Dedifferentiated amniotic fluid mesenchymal stem cell (primary cell): ENCODE data around the gene PPP1R15A.
A peak's percentile ranks its signal among the peaks of the same experiment; 100 is the strongest.
"Not testable (repeated sequence)": the region's sequence is repeated elsewhere in the genome, so short reads cannot be mapped to it uniquely, and the experiment has no call there.

Source experiments
- DNase-seq: peaks from one replicate; pipeline ENCODE4 v3.0.0-alpha.2; 2016; ENCODE audit errors: extremely low spot score

Gene PPP1R15A

DNA sequence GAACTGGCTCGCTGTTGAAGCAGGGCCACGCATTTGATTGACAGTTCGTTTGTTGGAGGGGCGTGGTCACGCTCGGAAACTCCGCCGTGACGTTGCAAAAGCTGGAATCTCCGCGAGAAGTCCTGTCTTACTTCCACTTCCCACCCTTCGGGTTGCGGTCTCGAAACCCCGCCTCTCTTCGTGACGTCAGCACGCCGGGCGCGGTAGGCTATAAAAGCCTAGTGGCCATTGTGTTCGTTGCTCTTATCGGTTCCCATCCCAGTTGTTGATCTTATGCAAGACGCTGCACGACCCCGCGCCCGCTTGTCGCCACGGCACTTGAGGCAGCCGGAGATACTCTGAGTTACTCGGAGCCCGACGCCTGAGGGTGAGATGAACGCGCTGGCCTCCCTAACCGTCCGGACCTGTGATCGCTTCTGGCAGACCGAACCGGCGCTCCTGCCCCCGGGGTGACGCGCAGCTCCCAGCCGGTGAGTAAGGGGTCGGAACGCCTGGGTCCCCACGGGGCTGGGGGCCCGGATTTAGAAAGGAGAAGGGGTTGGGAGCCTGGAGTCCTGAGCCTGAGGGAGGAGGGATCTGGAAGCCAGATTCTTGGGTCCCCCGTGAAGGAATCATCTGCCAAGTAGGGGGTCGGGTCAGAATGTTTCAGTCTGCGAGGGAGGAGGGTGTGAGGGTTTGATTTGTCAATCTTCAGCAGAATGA lies at the start of gene PPP1R15A:
Gene PPP1R15A, plus strand, starts transcription at position 240 of the 702 bp plus-strand sequence. CDS start 813 bp downstream, outside the sequence.
- peak; percentile 96 for DNase-seq

DNA sequence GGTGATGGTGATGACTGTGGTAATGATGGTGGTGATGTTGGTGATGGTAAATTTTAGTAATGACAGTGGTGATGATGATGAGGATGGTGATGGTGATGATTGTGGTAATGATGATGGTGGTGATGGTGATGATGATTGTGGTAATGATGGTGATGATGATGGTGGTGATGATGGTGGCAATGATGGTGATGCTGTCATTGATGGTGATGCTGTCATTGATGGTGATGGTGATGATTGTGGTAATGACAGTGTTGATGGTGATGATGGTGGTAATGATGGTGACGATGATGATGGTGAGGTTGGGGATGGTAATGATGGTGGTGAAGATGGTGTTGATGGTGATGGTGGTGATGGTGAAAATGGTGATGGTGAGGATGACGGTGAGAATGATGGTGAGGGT lies 49.7 kb upstream of the PPP1R15A start:
- no peak for DNase-seq

DNA sequence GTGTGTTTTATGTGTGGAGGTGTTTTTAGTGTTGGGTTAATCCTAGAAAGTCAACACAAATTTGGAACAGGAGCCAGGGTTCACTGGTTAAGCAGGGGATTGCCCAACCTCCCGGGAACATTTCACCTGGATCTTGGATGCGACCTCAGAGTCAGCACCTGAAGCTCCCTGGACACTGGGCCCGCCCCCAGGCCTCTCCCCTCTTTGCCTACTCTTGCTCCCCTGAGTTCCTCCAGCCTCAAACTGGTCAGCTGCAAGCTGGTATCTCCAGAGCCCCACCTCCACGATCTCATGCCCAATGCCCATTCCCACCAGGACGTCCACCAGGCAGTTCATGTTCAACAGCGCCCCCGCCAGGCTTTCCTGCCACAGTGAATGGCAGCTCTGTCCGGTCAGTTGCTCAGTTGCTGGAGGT lies 45.6 kb upstream of the PPP1R15A start:
- no peak for DNase-seq

DNA sequence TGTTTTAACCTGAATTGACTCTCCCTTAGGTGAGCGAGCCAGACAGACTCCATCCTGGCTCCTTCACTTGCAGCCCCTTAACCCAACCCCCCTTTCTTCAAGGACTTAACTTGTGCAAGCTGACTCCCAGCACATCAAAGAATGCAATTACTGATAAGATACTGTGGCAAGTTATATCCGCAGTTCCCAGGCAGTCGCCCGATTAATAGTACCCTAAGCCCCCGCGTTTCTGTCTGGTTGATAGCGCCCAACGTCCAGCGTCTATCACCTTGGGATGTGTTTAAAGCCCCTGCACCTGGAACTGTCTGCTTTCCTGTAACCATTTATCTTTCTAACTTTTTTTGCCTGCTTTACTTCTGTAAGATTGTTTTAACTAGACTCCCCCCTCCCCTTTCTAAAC lies 42.1 kb upstream of the PPP1R15A start:
- no peak for DNase-seq

DNA sequence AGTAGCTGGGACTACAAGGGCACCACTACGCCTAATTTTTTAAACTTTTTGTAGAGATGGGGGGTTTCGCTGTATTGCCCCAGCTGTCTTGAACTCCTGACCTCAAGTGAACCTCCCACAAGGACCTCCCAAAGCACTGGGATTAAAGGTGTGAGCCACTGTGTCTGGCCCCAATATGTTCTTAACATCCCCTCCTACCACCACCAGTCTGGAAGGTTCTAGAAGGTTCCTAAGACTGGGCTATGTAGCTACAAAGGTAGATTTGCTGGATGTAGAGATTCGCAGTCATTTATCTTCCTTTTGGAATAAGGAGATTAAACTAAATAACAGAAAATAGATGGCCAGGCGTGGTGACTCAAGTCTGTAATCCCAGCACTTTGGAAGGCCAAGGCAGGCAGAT lies 41.3 kb upstream of the PPP1R15A start:
- no peak for DNase-seq

DNA sequence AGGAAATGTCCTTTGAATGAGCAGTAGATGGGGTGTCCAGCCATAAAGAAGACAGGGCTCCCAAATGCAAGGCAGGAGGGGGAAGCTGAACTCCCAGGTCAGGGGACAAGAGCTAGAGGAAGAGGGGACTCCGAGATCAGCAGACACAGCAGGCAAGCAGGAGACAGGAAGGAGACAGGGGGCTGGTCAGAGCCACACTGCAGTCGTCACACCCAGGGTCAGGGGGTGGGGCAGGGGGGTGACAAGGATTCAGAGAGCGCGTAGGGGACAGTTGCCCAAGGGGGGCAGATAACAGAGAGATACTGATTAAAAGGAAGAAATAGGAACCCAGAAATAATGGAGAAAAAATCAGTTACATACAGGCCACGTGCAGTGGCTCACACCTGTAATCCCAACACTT lies 39.2 kb upstream of the PPP1R15A start:
- DNase-seq = no peak

DNA sequence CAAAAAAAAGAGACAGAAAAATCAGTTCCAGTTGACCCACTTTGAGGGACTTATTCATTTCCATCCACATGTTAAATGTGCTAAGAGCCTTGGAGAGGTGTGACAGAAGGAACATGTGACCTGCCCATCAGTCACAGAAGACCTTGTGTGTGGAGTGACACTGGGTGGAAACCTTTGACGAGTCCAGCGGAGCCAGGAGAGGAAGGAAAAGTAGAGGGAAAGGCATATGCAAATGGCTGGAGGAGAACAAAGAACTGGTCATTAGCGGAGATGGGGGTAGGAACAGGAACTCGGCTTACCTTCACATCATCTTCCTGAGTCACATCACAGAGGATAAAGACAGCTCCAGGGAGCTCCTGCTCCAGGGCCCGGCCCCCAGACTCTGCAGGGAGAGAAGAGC lies 38.2 kb upstream of the PPP1R15A start:
- no peak for DNase-seq

DNA sequence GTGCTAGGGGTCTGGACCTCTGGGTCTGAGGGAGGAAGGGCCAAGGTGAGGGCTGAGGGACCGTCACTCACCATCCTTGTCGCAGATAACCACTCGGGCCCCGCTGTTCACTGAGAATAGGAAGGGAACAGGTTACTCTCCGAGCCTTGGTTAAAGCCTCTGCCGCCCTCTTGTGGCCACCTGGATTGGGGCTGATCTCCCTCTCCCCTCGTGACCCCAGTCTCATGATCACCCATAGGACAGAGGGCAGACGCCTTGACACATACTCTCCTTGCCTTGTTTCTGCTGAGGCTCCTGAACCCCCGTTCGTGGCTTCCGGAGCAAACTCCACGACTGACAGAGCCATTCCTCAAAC lies 36.5 kb upstream of the PPP1R15A start:
- peak; percentile 80 for DNase-seq

DNA sequence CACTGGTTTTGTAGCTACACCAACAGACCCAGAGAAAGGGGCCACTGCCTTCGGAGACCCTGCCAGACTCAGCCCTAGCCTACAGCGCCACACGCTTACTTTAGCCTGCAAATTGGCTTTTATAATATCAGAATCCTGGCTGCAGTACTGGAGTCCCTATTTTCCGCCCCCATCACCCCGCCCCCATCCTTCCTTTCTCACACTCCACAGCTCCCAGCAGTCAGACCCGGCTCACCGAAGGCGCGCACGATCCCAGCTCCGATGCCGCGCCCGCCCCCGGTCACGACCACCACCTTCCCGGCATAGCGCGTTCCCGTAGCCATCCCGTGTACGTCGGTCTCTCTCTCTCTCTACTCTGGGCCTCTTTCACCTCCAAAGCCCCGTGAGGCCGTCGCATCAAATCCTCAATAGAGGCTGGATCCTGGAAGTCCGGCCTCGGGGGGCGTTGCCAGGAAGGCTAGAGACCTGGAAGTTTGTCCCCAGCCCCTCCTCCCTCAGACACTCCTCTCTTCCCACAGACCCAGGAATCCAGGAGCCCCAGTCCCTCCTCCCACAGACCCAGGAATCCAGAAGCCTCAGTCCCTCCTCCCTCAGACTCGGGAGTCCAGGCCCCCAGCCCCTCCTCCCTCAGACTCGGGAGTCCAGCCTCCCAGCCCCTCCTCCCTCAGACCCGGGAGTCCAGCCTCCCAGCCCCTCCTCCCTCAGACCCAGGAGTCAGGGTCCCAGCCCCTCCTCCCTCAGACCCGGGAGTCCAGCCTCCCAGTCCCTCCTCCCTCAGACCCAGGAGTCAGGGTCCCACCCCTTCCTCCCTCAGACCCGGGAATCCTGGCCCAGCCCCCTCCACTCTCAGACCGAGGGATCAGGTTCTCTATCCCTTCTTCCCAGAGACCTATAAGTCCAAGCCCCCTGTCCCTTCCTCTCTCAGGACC lies 35.9 kb upstream of the PPP1R15A start, which contains the start of gene HSD17B14:
Gene HSD17B14, minus strand, starts transcription at position 403 of the 929 bp plus-strand sequence. Its CDS starts 80 bp downstream, at position 323.
- DNase-seq = peak; percentile 29

DNA sequence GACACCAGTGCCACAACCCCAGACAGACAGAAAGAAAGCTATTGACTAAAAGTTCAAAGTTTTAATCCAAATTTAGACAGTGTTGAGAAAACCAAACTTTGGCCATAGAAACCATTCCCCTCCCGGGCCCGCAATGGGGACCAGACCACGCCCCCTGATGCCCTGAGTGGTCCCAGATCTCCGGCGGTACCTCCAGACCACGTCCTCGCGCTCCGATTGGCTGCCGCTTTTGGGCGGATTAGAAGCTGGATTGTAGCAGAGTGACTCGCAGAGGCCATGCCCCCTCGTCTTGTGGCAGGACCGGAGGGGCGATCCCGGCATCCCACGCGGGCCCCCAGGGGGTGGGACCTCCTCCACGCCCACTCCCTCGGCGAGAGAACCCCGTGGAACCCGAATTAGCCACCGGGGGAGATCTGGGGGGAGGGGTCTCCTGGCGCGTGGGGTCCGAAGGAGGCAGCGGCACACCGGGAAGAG lies 35.1 kb upstream of the PPP1R15A start:
- peak; percentile 70 for DNase-seq

DNA sequence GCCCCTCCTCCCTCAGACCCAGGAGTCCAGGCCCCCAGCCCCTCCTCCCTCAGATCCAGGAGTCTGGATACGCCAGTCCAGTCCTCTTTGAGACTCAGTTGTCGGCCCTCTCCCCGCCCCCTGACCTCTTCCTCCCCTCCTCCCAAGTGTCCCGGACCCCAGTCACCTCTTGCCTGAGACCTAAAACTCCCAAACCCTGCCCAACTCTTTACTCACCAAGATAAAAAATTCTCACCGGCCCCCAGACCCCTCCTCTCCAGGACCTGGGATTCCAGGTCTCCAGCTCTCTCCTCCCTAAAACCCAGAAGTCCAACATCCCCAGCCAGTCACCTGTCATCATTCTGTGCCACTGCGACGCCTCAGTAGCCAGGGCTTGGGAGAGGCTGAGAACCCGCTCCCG lies 34.5 kb upstream of the PPP1R15A start:
- DNase-seq = no peak

DNA sequence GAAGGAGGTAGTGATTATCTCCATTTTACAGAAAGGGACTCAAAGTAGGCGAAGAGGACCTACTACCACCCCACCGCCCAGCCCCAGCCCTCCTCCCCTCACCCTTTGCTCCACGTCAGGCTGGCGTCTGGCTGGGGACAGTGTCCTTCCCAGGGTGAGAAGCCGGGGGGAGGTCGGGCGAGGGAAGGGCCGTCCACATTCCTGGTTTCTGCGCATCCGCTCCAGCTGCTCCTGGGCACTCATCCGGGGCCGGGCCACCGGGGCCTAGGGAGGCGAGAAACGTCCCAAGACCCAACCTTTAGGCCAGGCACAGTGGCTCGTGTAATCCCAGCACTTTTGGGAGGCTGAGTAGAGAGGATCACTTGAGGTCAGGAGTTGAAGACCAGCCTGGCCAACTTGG lies 31.2 kb upstream of the PPP1R15A start:
- DNase-seq = no peak

DNA sequence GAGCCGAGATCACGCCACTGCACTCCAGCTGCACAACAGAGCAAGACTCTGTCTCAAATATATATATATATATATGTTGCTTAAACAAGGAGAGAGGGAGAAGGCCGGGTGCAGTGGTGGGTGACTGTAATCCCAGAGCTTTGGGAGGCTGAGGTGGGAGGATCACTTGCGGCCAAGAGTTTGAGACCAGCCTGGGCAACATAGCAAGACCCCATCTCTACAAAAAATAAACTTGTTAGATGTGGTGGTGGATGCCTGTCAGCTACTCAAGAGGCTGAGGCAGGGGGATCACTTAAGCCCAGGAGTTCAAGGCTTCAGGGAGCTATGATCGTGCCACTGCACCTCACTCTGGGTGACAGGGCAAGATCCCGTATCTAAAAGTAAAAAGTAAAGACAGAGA lies 30.6 kb upstream of the PPP1R15A start:
- no peak for DNase-seq

DNA sequence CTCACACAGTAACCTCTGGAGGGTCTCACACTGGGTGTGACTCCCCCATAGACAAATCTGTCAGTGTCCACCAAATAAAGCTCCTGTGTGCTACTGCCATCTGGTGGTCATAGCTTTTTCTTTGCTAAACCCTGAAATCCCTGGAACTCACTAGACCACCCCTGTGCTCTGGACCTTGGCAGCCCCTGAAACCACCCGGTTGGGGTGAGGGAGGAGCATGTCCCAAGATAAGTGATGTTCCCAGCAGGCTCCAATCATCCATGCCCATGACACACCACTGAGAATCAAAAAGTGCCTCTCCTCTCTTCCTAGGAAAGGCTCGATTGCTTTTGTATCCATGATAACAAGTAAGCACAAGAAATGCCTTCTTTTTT lies 29.4 kb upstream of the PPP1R15A start:
- DNase-seq = peak; percentile 22

DNA sequence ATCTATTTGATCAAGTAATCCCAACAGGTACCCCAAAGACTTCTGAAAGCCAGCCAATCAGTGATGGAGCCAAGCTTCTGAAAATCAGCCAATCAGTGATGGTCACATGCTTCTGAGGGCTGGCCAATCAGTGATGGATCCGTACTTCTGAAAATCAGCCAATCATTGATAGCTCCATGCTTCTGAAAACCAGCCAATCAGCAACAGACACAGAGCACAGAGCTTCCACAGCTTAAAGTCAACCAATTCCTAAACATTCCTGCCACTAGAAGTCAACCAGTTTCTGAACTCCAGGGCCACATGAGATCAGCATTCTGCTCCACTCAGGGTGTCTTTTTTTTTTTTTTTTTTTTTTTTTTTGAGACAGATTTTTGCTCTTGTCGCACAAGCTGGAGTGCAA lies 27.7 kb upstream of the PPP1R15A start:
- DNase-seq = peak; percentile 15

DNA sequence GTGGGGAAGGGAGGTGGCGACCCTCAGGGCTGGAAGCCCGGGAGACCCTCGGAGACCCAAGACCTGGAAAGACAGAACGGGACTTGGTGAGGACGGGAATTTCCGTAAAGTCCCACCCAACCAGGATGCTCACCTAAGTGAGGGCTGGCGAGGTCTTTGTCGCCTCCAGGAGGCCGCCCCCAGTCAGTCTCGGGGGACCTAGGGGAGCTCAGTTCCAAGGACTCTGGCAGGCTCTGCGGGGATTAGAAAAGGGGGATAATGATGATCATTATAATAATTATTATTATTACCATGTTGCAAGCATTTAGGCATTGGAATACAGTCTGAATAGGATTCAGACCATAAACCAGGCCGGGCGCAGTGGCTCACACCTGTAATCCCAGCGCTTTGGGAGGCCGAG lies 26.8 kb upstream of the PPP1R15A start:
- no peak for DNase-seq

DNA sequence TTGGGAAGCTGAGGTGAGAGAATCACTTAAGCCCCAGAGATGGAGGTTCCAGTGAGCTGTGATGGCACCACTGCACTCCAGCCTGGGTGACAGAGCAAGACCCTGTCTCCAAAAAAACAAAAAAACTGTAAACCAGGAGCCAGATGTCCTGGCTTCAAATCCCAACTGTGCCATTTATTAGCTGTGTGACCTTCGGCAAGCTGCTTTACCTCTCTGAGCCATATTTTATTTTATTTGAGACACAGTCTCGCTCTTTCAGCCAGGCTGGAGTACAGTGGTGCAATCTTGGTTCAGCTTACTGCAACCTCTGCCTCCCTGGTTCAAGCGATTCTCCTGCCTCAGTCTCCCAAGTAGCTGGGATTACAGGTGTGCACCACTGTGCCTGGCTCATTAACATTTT lies 25.6 kb upstream of the PPP1R15A start:
- DNase-seq = not testable (repeated sequence)

DNA sequence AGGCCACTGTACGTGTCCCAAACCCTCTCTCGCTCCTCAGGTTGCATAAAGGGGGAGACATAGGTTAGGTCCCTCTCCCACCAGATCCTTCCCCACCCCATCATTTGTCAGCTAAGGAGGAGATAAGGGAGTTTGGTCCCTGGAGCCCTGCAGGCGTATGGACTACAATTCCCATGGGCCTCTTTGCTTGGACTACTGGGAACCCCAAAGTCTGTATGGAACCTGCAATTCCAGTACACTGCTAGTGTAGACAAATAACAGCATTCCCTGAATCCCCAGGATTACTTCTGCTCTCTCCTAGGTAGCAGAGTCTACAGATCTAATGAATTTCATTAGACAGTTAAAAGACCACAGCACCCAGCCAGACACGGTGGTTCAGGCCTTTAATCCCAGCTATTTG lies 19.9 kb upstream of the PPP1R15A start:
- no peak for DNase-seq

DNA sequence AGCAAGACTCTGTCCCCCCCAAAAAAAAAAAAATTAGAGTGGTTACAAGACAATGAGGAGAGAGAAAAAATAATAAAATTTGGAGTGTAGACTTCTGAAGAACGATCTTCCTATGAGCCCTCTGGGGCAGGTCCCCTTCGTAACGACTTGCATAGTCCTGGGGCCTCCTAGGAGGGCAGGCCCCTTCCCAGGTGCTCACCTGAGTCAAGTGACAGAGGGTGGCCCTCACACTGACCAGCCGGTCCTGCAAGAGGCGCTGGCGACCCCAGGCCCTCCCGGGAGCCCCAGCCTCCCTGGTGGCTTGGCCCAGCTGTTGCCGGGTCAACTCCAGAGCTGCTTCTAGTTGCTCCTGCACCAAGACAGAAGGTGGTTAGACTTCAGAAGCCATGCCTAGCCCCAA lies 18.7 kb upstream of the PPP1R15A start:
- DNase-seq = no peak

DNA sequence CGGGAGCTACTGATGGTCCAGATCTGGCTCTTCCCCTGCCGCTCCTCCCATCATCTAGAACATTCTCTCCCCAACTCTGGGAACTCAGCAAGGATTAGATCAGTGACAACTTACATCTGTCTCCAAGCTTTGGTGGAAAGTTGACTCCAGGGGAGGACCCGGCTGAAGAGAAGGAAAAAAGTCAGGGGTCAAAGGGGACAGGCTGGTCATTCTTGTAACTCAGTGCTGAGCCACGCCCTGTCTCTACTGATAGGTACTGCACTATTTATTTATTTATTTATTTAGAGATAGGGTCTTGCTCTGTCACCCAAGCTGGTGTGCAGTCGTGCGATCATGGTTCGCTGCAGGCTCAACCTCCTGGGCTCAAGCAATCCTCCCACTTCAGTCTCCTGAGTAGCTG lies 18.1 kb upstream of the PPP1R15A start:
- DNase-seq = no peak

DNA sequence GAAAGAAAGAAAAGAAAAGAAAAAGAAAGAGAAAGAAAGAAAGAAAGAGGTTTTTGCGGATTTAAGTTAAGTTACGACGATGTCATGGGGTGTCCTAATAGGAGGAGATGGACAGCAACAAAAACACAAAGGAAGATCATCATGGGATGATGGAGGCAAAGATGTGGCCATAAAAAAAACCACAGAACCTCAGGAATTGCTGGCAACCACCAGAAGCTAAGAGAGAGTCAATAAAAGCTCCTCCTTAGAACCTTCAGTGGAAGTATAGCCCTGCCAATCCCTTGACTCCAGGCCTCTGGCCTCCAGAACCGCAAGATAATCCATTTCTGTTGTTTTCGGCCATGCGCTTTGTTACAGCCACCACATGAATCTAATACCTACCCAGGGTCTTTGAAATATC lies 15.3 kb upstream of the PPP1R15A start:
- no peak for DNase-seq

DNA sequence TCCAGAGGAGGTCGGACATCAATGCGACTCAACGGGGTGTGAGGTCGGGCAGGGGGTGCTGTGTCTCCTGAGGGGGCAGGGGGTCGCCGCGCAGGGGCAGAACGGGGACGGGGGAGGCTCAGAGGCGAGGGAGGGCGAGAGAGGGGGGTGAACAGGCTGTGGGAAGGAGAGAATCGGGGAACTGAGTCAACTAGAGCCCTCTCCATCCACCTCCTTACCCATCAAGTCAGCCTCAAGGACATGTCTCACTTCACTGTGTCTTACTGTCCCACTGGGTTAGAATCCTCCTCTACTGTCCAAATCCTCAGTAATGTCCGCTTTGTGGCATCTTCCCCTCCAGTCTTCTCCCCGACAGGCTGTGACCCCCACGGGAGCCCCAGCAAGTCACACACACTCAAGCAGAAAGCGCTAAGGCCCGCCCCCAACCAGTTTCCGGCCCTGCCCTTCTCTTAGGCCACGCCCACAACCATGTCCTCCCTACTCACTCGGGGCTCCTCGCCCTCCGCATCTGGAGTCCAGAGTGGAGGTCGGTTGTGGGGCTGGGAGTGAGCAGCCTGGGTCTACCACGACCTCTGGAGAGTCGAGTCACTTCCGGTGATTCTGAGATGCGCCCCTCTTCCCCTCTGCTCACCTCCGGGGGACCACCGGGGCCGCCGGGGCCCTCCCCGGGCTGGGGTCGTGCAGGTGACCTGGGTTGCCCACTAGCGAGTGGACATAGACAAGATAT lies 13.1 kb upstream of the PPP1R15A start:
- no peak for DNase-seq
